Bronchial epithelial cell (primary cell): Measurements from ENCODE around the gene ACER1. TPM values are rescaled to one million over a fixed set of nuclear protein-coding genes. Genes with fewer than 3 reads are reported as not detected.
"Not testable (repeated sequence)": the region's sequence is repeated elsewhere in the genome, so short reads cannot be mapped to it uniquely, and the experiment has no call there.

Experiments used
- DNase-seq: peaks from one replicate; pipeline ENCODE4 v3.0.0-alpha.2; 2010; ENCODE audit warnings: low read depth
- FAIRE-seq: peaks from 2 replicates; lab custom pipeline; 2011; peaks lifted over from hg19 to GRCh38; lab: Jason Lieb, UNC
- H3K27me3 ChIP-seq: 2 replicates; pipeline ENCODE4 v1.5.1; 2011; ENCODE audit warnings: low read length; ENCODE audit not compliant: control insufficient read depth, insufficient read depth
- H3K36me3 ChIP-seq: 2 replicates; pipeline ENCODE4 v1.5.1; 2011; ENCODE audit warnings: low read length; ENCODE audit not compliant: control insufficient read depth, insufficient read depth
- H3K4me3 ChIP-seq: 2 replicates; pipeline ENCODE4 v1.5.1; 2011; ENCODE audit warnings: mild to moderate bottlenecking, low read depth, low read length, control low read depth
- CTCF ChIP-seq: IDR thresholded peaks from 2 replicates; pipeline ENCODE4 v1.5.1; 2011; ENCODE audit warnings: mild to moderate bottlenecking, moderate library complexity, low read length, control low read depth, inconsistent platforms; ENCODE audit not compliant: insufficient read depth, severe bottlenecking
- total RNA-seq: library from RNA; depleted of rRNA; stranded (reverse); fragments of >200 nt; gene quantifications from 2 replicates; pipeline ENCODE4 v1.2.1, GENCODE V29; 2014

The ACER1 gene
- total RNA-seq, 1 donor from 2014 or later, result not detected

- Histone ChIP-seq H3K4me3 (peak overlapping the region; percentile 93), H3K36me3 (peaks cover 5% of the 10 kb centered on the region), H3K27me3 (no peaks in the 10 kb centered on the region)
- DNase-seq (peak; percentile 90), FAIRE-seq (no peak)
- no peak for TF ChIP-seq CTCF
Observed at GRCh38 chr19:6373096-6373812, 39.8 kb upstream of the ACER1 start.

GRCh38 chr19:6372594-6373095 lies 39.2 kb upstream of the ACER1 start, which contains the start of gene ALKBH7:
TSS of gene ALKBH7 (plus strand) at chr19:6372794. CDS start at chr19:6372821, 27 bp downstream.
- peak; percentile 99 for DNase-seq
- Histone ChIP-seq H3K36me3 (peaks cover 9% of the 10 kb centered on the region), H3K4me3 (peak within 1 kb of the TSS; percentile 93), H3K27me3 (no peaks in the 10 kb centered on the region)
- no peak for TF ChIP-seq CTCF
- FAIRE-seq, result peak; percentile 96

GRCh38 chr19:6364353-6364752 lies 30.9 kb upstream of the ACER1 start:
- DNase-seq (no peak), FAIRE-seq (no peak)
- TF ChIP-seq CTCF, result no peak
- peaks cover 17% of the 10 kb centered on the region for H3K36me3 ChIP-seq
- no peak overlapping the region for H3K4me3 ChIP-seq
- no peaks in the 10 kb centered on the region for H3K27me3 ChIP-seq

- H3K36me3 ChIP-seq, result peaks cover 9% of the 10 kb centered on the region
- no peaks in the 10 kb centered on the region for H3K27me3 ChIP-seq
- peak overlapping the region; percentile 85 for H3K4me3 ChIP-seq
- FAIRE-seq (no peak), DNase-seq (no peak)
- TF ChIP-seq CTCF, result no peak
Observed at GRCh38 chr19:6362351-6362801, 29.0 kb upstream of the ACER1 start.

- Histone ChIP-seq H3K36me3 (peaks cover 9% of the 10 kb centered on the region), H3K27me3 (no peaks in the 10 kb centered on the region), H3K4me3 (peak overlapping the region; percentile 85)
- no peak for TF ChIP-seq CTCF
- FAIRE-seq, result no peak
- DNase-seq, result no peak
Observed at GRCh38 chr19:6362027-6362350, 28.6 kb upstream of the ACER1 start.

- not testable (repeated sequence) for H3K27me3 ChIP-seq, H3K36me3 ChIP-seq, FAIRE-seq, DNase-seq
- H3K4me3 ChIP-seq, result peak overlapping the region; percentile 85
Observed at GRCh38 chr19:6360857-6361216, 27.4 kb upstream of the ACER1 start.

GRCh38 chr19:6360445-6360844 lies 27.0 kb upstream of the ACER1 start:
- H3K27me3 ChIP-seq, H3K36me3 ChIP-seq, FAIRE-seq, DNase-seq, H3K4me3 ChIP-seq: not testable (repeated sequence)
